Keratinocyte (primary cell): ENCODE measurements around the gene GMPS. TPM values are rescaled to one million over a fixed set of nuclear protein-coding genes. Genes with fewer than 3 reads are reported as not detected.

Experiments
- DNase-seq: peaks from one replicate; pipeline ENCODE4 v3.0.0-alpha.2; 2011; ENCODE audit warnings: low read depth, missing footprints, low spot score
- FAIRE-seq: peaks from 2 replicates; lab custom pipeline; 2011; peaks lifted over from hg19 to GRCh38; lab: Jason Lieb, UNC
- H2AFZ ChIP-seq: 2 replicates; pipeline ENCODE4 v1.6.0; 2012; ENCODE audit warnings: low read length, control low read depth, inconsistent platforms; ENCODE audit not compliant: control insufficient read depth
- H3K27ac ChIP-seq: 2 replicates; pipeline ENCODE4 v1.5.1; 2011; ENCODE audit warnings: low read length; ENCODE audit not compliant: control insufficient read depth, insufficient read depth
- H3K27me3 ChIP-seq: 3 replicates; pipeline ENCODE4 v1.6.0; 2011; ENCODE audit warnings: low read length; ENCODE audit not compliant: control insufficient read depth, insufficient read depth; ENCODE audit errors: extremely low read depth
- H3K36me3 ChIP-seq, 2 experiments: 2 replicates in 1 of 2; 3 replicates in 1 of 2; pipeline ENCODE4 v1.5.1; 2011; ENCODE audit warnings: low read length in 2 of 2, mild to moderate bottlenecking in 1 of 2; ENCODE audit not compliant: control insufficient read depth in 2 of 2, insufficient read depth in 2 of 2; ENCODE audit errors: extremely low read depth in 1 of 2
- H3K4me1 ChIP-seq: 3 replicates; pipeline ENCODE4 v1.5.1; 2011; ENCODE audit warnings: low read length; ENCODE audit not compliant: control insufficient read depth, insufficient read depth; ENCODE audit errors: extremely low read depth
- H3K4me2 ChIP-seq: 3 replicates; pipeline ENCODE4 v1.6.0; 2011; ENCODE audit warnings: low read depth, low read length; ENCODE audit not compliant: control insufficient read depth, insufficient read depth; ENCODE audit errors: extremely low read depth
- H3K4me3 ChIP-seq, 3 experiments: fragments of 200-600 bp in 1 of 3; sonication (generic) in 1 of 3; 2 replicates in 2 of 3; 3 replicates in 1 of 3; pipeline ENCODE4 v1.5.1; 2011 to 2016; ENCODE audit warnings: low read length in 3 of 3, mild to moderate bottlenecking in 3 of 3, control low read depth in 2 of 3, inconsistent platforms in 1 of 3, low read depth in 1 of 3, mixed read lengths in 1 of 3, mixed run types in 1 of 3, moderate library complexity in 1 of 3; ENCODE audit not compliant: control insufficient read depth in 2 of 3, insufficient read depth in 2 of 3; ENCODE audit errors: extremely low read depth in 1 of 3
- H3K79me2 ChIP-seq: 2 replicates; pipeline ENCODE4 v1.6.0; 2012; ENCODE audit warnings: low read length; ENCODE audit not compliant: control insufficient read depth, insufficient read depth
- H3K9ac ChIP-seq: 3 replicates; pipeline ENCODE4 v1.6.0; 2011; ENCODE audit warnings: low read length; ENCODE audit not compliant: control insufficient read depth, insufficient read depth; ENCODE audit errors: extremely low read depth
- H3K9me1 ChIP-seq: 3 replicates; pipeline ENCODE4 v1.6.0; 2011; ENCODE audit warnings: low read length; ENCODE audit not compliant: control insufficient read depth, insufficient read depth; ENCODE audit errors: extremely low read depth
- H3K9me3 ChIP-seq: 2 replicates; pipeline ENCODE4 v1.5.1; 2012; ENCODE audit warnings: low read depth, low read length; ENCODE audit not compliant: control insufficient read depth
- H4K20me1 ChIP-seq: 3 replicates; pipeline ENCODE4 v1.6.0; 2011; ENCODE audit warnings: low read length; ENCODE audit not compliant: control insufficient read depth, insufficient read depth; ENCODE audit errors: extremely low read depth
- CTCF ChIP-seq, 3 experiments: IDR thresholded peaks in 1 of 3; conservative IDR thresholded peaks in 1 of 3; optimal IDR thresholded peaks in 1 of 3; 2 replicates in 2 of 3; 3 replicates in 1 of 3; pipeline versions ENCODE3 to v1.5.1; 2011; ENCODE audit warnings: low read length in 3 of 3, mild to moderate bottlenecking in 3 of 3, moderate library complexity in 2 of 3, control low read depth in 1 of 3, inconsistent platforms in 1 of 3; ENCODE audit not compliant: insufficient read depth in 2 of 3; ENCODE audit errors: extremely low read depth in 1 of 3
- EZH2 ChIP-seq: IDR thresholded peaks from one replicate; pipeline ENCODE4 v1.6.1; 2012; ENCODE audit warnings: inconsistent platforms, mild to moderate bottlenecking, low read length, moderate library complexity
- dilution Hi-C: fragments of 300-500 bp; cut with MboI; formaldehyde crosslinking; loops from one replicate; pipeline ENCODE4 v1.7.0; 2020; ENCODE audit warnings: low sequenced_read_pairs; ENCODE audit not compliant: extremely low pct_ligation_motif_present
- polyA plus RNA-seq, 5 experiments: library from polyadenylated mRNA; depleted of rRNA in 3 of 5; stranded (reverse) in 3 of 5; stranded (forward) in 1 of 5; unstranded in 1 of 5; fragments of >200 nt; gene quantifications; 1 replicate in 1 of 5; 2 replicates in 3 of 5; 3 replicates in 1 of 5; pipeline versions ENCODE4 v1.2.1 to v1.2.3, GENCODE V29; 2011 to 2012; ENCODE audit warnings: missing spikeins in 2 of 5, low read depth in 1 of 5, low replicate concordance in 1 of 5

The GMPS gene
- polyA plus RNA-seq, 1 donor (not counting 4 experiments of a cell fraction or from before 2014, with no cell fraction given), result 51.8 TPM

GRCh38 chr3:155984791-155985417, 114.5 kb downstream of the GMPS start:
- Histone ChIP-seq H3K9me3 (no peaks in the 10 kb centered on the region), H2AFZ (no peak overlapping the region), H4K20me1 (no peaks in the 10 kb centered on the region), H3K4me2 (no peak overlapping the region), H3K9ac (no peak overlapping the region), H3K27ac (no peak overlapping the region), H3K9me1 (no peaks in the 10 kb centered on the region), H3K27me3 (no peaks in the 10 kb centered on the region), H3K79me2 (no peaks in the 10 kb centered on the region), H3K4me1 (no peaks in the 10 kb centered on the region), H3K4me3 (no peak overlapping the region), H3K36me3 (no peaks in the 10 kb centered on the region)
- dilution Hi-C loops, result no loop called here
- DNase-seq (no peak), FAIRE-seq (no peak)
- TF ChIP-seq EZH2 (no peak), CTCF (optimal IDR thresholded peaks at IDR 0.05 in 1 of 3, IDR thresholded peaks at IDR 0.05 in 1 of 3, conservative IDR thresholded peaks at IDR 0.05 in 1 of 3; ENCODE audit: extremely low read depth in 1 of 3, insufficient read depth in 2 of 3, low read length in 3 of 3) (no peak)

GRCh38 chr3:155989536-155989935, 119.1 kb downstream of the GMPS start:
- Histone ChIP-seq H3K27ac (no peak overlapping the region), H3K4me1 (peaks cover 7% of the 10 kb centered on the region), H3K4me3 (no peak overlapping the region), H3K79me2 (no peaks in the 10 kb centered on the region), H3K9me3 (no peaks in the 10 kb centered on the region), H3K36me3 (no peaks in the 10 kb centered on the region), H3K9ac (no peak overlapping the region), H2AFZ (no peak overlapping the region), H3K9me1 (no peaks in the 10 kb centered on the region), H3K27me3 (no peaks in the 10 kb centered on the region), H3K4me2 (no peak overlapping the region), H4K20me1 (no peaks in the 10 kb centered on the region)
- DNase-seq, result no peak
- dilution Hi-C loops, result no loop called here
- TF ChIP-seq CTCF (optimal IDR thresholded peaks at IDR 0.05 in 1 of 3, IDR thresholded peaks at IDR 0.05 in 1 of 3, conservative IDR thresholded peaks at IDR 0.05 in 1 of 3; ENCODE audit: extremely low read depth in 1 of 3, insufficient read depth in 2 of 3, low read length in 3 of 3) (no peak), EZH2 (no peak)
- FAIRE-seq, result no peak
